Measurements from ENCODE around the gene LRRC38. TPM values are rescaled to one million over a fixed set of nuclear protein-coding genes. Genes with fewer than 3 reads are reported as not detected.
"Not testable (repeated sequence)": the region's sequence is repeated elsewhere in the genome, so short reads cannot be mapped to it uniquely, and the experiment has no call there.

Gene LRRC38
- total RNA-seq, 1 donor from 2014 or later, result not detected

DNA sequence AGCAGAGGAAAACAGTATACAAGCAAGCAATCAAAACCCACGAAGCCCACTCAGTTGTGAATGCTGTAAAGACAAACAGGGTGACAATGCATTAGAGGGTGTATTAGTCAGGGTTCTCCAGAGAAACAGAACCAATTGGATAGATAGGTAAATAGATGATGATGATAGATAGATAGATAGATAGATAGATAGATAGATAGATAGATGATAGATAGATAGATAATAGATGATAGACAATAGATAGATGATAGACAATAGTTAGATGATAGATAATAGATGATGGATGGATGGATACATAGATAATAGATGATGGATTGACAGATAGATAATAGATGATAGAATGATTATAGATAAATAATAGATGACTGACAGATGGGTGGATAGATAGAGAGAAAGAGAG is 48.3 kb downstream of the LRRC38 start:
- intact Hi-C loops (cut with micrococcal nuclease), result no loop called here

DNA sequence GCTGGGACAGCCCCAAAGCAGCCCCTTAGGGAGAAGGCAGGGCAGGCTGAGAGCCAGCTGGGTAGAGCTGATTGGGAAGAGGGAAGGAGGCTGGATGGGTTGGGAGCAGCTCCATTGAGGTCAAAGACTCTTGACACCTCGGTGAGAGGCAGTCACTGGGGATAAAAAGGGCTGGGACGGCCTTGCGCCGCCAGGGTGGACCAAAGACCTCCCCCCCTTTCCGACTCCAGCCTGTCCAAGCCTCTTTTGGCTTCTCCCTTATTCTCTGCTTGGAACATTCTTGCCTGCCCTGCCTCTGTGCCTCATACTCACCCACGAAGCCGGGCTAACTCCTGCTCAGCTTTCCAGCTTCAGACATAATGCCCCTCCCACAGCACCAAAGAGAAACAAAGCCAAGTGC is 51.1 kb downstream of the LRRC38 start:
- intact Hi-C loops (cut with micrococcal nuclease), result no loop called here

DNA sequence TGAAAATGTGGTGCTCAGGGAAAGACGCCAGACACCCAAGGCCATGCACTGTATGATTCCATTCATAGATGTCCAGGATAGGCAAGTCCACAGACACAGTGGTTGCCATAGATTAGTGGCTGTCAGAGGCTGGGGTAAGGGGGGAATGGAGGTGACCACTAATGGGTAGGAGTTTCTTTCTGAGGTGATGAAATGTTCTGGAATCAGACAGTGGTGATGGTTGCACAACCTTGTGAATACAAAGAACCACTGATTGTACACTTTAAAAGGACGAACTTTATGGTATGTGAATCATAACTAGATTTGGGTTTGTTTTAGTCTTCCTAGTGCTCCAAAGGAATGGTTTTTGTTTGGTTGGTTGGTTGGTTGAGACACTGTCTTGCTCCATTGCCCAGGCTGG is 51.8 kb downstream of the LRRC38 start:
- intact Hi-C loops (cut with micrococcal nuclease), result no loop called here

DNA sequence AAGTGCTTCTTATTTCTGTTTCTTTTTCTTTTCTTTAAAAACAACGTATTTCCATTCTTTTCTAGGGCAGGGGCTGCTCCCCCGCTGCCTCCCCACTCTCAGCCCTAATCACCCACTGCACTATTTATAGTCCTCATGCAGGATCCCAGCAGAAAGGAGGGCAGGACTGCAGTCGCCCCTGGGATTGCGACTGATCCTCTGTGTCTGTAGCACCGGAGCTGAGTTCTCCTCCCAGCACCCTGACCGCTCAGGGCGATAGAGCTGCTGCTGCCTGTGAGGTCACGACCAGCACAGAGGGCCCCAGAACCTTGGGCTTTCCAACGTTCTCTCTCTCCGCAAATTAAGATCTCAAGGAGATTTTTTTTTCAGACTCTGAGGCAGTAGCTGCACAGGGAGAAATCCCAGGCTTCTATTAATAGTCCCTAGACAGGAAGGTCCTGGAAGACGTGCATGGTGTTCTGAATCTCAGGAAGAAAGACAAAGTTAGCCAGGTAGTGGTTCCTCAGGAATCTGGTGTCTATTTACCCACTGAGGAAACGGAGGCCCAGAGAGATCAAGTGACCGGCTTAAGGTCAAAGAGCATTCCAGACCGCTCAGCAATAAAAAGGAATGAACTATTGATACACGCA is 56.8 kb downstream of the LRRC38 start:
- intact Hi-C loops (cut with micrococcal nuclease), result no loop called here

DNA sequence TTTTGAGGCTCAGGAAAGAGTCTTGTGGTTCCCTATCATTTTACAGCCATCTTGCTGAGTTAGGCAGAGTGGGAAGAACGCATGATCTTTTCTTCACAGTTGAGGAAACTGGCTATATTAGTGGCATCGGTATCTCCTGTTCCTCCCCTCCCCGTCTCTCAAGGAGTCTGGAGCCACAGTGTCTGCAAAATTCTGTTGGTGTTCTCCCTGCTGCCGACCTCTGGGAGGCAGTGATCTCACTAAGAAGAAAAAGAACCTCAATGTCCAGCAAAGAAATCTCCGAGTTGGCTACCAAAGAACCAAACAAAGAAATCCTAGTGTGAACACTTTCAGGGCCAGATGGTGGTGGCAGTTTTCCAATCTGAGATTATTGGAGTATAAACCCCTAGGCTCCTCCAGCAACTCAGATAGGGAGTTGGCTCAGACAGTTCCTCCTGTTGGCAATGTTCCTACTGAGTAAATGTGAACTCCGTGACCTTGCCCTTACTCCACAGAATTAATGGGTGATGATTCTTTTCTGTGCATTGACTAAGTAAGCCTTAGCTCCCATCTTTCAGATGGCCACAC is 62.3 kb downstream of the LRRC38 start:
- intact Hi-C loops (cut with micrococcal nuclease), result no loop called here

DNA sequence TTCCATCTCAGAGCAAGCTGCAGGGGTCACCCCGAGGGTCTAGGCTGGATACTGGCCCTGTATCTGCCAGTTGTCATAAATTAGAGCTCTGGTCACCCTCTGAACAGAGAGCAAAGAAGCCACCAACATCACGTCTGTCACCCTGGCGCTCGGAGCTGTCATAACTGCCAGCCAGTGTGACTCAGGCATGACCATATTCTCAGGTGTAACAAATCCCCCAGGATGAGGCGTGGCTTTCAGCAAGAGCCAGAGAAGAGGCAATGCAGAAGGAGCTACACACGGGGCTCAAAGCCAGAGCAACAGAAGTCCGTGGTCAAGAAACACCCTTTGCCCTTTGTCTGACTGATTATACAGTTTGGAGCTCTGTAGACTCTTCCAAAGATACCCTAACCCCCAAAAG is 63.6 kb downstream of the LRRC38 start:
- intact Hi-C loops (cut with micrococcal nuclease), result no loop called here

DNA sequence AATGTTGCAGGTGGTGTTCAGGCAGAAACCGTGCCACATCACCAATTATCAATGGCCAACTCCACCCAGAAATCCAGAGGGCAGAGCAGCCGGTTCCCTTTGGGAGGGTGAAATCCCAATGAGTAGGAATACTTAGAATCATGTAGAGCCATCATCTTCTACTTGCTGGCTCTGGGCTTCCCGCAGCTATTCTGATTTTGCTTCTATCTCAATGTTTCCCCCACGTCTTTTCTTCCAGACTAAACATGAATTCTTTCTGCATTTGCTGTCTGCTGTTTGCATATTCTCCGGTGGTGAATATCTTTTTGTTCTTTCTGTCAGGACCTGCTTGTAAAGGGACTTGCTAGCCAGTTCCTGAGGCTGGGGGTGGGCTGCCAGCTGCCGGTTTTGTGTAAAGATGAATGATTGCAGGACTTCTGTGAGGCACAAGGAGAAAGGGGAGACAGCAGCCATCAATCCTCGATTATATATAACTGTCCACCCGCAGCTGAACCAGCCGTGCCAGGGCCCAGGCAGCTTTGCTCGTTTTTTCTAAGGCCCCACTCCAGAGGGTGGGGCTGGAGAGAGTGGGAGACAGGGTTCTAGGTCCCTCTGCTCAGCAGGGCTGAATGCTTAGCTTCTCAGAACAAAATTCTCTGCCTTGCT is 70.3 kb downstream of the LRRC38 start:
- intact Hi-C loops (cut with micrococcal nuclease), result no loop called here

DNA sequence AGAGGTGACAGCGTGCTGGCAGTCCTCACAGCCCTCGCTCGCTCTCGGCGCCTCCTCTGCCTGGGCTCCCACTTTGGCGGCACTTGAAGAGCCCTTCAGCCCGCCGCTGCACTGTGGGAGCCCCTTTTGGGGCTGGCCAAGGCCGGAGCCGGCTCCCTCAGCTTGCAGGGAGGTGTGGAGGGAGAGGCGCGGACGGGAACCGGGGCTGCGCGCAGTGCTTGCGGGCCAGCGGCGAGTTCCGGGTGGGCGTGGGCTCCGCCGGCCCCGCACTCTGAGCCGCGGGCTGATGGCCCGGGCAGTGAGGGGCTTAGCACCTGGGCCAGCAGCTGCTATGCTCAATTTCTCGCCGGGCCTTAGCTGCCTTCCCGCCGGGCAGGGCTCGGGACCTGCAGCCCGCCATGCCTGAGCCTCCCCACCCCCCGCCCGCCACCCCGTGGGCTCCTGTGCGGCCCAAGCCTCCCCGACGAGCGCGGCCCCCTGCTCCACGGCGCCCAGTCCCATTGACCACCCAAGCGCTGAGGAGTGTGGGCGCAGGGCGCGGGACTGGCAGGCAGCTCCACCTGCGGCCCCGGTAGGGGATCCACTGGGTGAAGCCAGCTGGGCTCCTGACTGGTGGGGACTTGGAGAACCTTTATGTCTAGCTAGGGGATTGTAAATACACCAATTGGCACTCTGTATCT is 74.6 kb downstream of the LRRC38 start:
- intact Hi-C loops (cut with micrococcal nuclease), result not testable (repeated sequence)

DNA sequence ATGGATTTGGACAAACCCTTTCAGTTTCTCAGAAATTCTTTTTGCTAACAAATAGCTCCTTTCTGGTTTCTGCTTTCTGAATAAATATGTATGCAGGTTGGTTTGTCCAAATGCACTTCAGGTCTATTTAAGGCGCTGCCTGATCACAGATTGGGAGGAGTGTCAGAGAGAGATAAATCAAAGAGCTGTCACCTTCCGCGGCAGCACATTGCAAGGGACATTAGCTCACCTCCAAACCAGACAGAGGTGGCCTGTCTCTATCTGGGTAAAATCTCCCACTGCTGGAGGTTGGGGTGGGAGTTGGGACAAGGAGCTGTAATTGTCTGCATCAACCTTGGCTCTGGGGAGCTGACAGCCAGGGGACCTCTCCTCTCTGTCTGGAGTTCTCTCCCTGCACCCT is 78.3 kb downstream of the LRRC38 start:
- intact Hi-C loops (cut with micrococcal nuclease), result no loop called here

DNA sequence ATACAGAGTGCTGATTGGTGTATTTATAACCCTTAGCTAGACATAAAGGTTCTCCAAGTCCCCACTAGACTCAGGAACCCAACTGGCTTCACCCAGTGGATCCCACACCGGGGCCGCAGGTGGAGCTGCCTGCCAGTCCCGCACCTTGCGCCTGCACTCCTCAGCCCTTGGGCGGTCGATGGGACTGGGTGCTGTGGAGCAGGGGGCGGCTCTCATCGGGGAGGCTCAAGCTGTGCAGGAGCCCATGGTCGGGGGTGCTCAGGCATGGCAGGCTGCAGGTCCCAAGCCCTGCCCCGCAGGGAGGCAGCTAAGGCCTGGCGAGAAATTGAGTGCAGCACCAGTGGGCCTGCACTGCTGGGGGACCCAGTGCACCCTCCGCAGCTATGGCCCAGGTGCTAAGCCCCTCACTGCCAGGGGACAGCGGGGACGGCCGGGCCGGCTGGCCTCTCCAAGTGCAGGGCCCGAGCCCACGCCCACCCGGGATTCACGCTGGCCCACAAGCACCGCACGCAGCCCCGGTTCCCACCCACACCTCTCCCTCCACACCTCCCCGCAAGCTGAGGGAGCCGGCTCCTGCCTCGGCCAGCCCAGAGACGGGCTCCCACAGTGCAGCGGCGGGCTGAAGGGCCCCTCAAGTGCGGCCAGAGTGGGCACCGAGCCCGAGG is 80.0 kb downstream of the LRRC38 start:
- intact Hi-C loops (cut with micrococcal nuclease), result not testable (repeated sequence)

DNA sequence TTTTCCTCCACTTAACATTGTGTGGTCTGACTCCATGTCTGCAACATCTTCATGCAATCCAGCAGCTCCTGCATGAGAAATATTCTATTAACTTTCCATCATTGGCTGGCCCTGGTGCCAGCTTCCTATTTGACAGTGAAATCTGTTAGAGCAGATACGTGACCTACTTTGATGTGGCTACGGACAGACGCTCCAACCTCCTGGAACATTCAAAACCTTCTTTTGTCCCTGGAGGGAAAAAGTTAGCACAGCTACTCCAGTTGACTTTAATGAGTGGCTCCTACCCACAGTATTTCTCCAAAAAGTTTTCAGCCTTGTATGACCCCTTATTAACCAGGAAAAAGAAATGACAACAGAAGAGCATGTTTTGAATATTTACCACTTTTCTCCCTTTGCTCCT is 81.6 kb downstream of the LRRC38 start:
- intact Hi-C loops (cut with micrococcal nuclease), result no loop called here

DNA sequence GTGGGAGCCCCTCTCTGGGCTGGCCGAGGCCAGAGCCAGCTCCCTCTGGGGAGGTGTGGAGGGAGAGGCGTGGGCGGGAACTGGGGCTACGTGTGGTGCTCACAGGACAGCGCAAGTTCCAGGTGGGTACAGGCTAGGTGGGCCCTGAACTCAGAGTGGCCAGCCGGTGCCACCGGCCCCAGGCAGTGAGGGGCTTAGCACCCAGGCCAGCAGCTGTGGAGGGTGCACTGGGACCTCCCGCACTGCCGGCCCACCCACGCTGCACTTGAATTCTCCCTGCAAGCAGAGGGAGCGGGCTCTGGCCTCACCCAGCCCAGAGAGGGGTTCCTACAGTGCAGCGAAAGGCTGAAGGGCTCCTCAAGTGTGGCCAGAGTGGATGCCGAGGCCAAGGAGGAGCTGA is 83.3 kb downstream of the LRRC38 start:
- intact Hi-C loops (cut with micrococcal nuclease), result no loop called here

Other genes starting within 250 kb of the LRRC38 start
- gene PRAMEF8, start 228.9 kb downstream of the LRRC38 start, total RNA-seq, result not detected in 2 replicates
- gene PRAMEF33, start 210.5 kb downstream of the LRRC38 start, total RNA-seq, result not detected in 2 replicates
- not detected in 2 replicates for gene PRAMEF15, start 198.4 kb downstream of the LRRC38 start, total RNA-seq
- gene PRAMEF14, start 166.9 kb downstream of the LRRC38 start, total RNA-seq, result not detected in 2 replicates
- gene PRAMEF19, start 142.1 kb downstream of the LRRC38 start, total RNA-seq, result not detected in 2 replicates
- gene PRAMEF17, start 124.4 kb downstream of the LRRC38 start, total RNA-seq, result not detected in 2 replicates
- gene PRAMEF20, start 103.6 kb downstream of the LRRC38 start, total RNA-seq, result not detected in 2 replicates
- gene PDPN, start 69.8 kb upstream of the LRRC38 start, total RNA-seq, result not detected in 2 replicates
- gene PRDM2, start 186.2 kb upstream of the LRRC38 start, total RNA-seq, result 53.6 and 54.0 TPM in 2 replicates

Data from T-helper 2 cell treated with Interferon-gamma antibody and Interleukin-4, amounts not matched to agents 100 ng/mL and 5 ng/mL, for 36 hours (primary cell).